Spleen (tissue), 11 donors: ENCODE measurements around the gene NEK10. TPM values are rescaled to one million over a fixed set of nuclear protein-coding genes. Genes with fewer than 3 reads are reported as not detected.

Source experiments
- DNase-seq: peaks from one replicate; pipeline ENCODE4 v3.0.0-alpha.2; 2020
- H3K27ac ChIP-seq, 8 donors: fragments of 200-600 bp; sonication (generic) in 7 of 8; 1 replicate in 4 of 8; 2 replicates in 4 of 8; pipeline versions ENCODE4 v1.5.0 to v1.8.0; 2016 to 2021; ENCODE audit warnings: inconsistent platforms in 4 of 8, mild to moderate bottlenecking in 4 of 8, moderate library complexity in 1 of 8
- H3K27me3 ChIP-seq, 7 donors: fragments of 200-600 bp; sonication (generic) in 6 of 7; replicated peaks in 1 of 7; 1 replicate in 4 of 7; 2 replicates in 3 of 7; pipeline versions ENCODE4 v1.5.0 to v1.8.0; 2016 to 2021; ENCODE audit warnings: inconsistent platforms in 3 of 7, mild to moderate bottlenecking in 1 of 7
- H3K36me3 ChIP-seq, 6 donors: fragments of 200-600 bp; sonication (generic) in 5 of 6; 1 replicate in 4 of 6; 2 replicates in 2 of 6; pipeline versions ENCODE4 v1.5.0 to v1.8.0; 2016 to 2021; ENCODE audit warnings: inconsistent platforms in 2 of 6
- H3K4me1 ChIP-seq, 6 donors: fragments of 200-600 bp; sonication (generic) in 5 of 6; 1 replicate in 3 of 6; 2 replicates in 3 of 6; pipeline versions ENCODE4 v1.5.0 to v1.8.0; 2016 to 2021; ENCODE audit warnings: inconsistent platforms in 3 of 6
- H3K4me3 ChIP-seq, 8 donors: fragments of 200-600 bp; sonication (generic) in 7 of 8; 1 replicate in 4 of 8; 2 replicates in 4 of 8; pipeline versions ENCODE4 v1.5.0 to v1.8.0; 2016 to 2021; ENCODE audit warnings: inconsistent platforms in 4 of 8, mild to moderate bottlenecking in 4 of 8, moderate library complexity in 2 of 8
- H3K9me3 ChIP-seq, 8 donors: fragments of 200-600 bp; sonication (generic) in 7 of 8; 1 replicate in 4 of 8; 2 replicates in 4 of 8; pipeline versions ENCODE4 v1.5.0 to v1.8.0; 2016 to 2021; ENCODE audit warnings: inconsistent platforms in 4 of 8
- CTCF ChIP-seq, 11 experiments: fragments of 200-600 bp in 7 of 11; fragments of 450-650 bp in 4 of 11; sonication (generic) in 4 of 11; IDR thresholded peaks in 8 of 11; conservative IDR thresholded peaks in 3 of 11; 1 replicate in 7 of 11; 2 replicates in 4 of 11; pipeline versions ENCODE4 v1.4.0 to v1.8.0; 2016 to 2021; ENCODE audit warnings: antibody characterized with exemption in 11 of 11, inconsistent platforms in 4 of 11, mild to moderate bottlenecking in 1 of 11
- POLR2A ChIP-seq, 3 donors: fragments of 450-650 bp; IDR thresholded peaks; one replicate each; pipeline ENCODE4 v1.5.1; 2017; ENCODE audit warnings: antibody characterized with exemption in 3 of 3, mild to moderate bottlenecking in 1 of 3
- POLR2AphosphoS5 ChIP-seq, 3 donors: sonication (generic); formaldehyde crosslinking; IDR thresholded peaks; one replicate each; pipeline ENCODE4 v1.5.1; 2017; ENCODE audit warnings: antibody characterized with exemption in 3 of 3
- WGBS, 5 donors: extraction: QIAGEN DNeasy Blood & Tissue Kit in 3 of 5; methylation state at CpG; one replicate each; pipeline versions ENCODE4 v1.1.5 to v1.1.7; 2013 to 2018; 5-methylcytosine and 5-hydroxymethylcytosine counted together
- intact Hi-C: fragments of 100-400 bp; cut with DNase I; formaldehyde crosslinking; loops from one replicate; pipeline ENCODE4 v1.15.0; 2023; ENCODE audit warnings: low total_unique reads
- polyA plus RNA-seq, 3 donors: library from polyadenylated mRNA; stranded (reverse); fragments of 200-250 nt; gene quantifications; one replicate each; pipeline ENCODE4 v1.2.1, GENCODE V29; 2013
- total RNA-seq, 7 donors: library from RNA; depleted of rRNA in 3 of 7; stranded (reverse); fragments of >200 nt in 3 of 7; fragmentation: NEBNext Ultra II Directional in 4 of 7; extraction: Animal tissue kit (Norgen Biotek cat#: 25700) in 4 of 7; gene quantifications; one replicate each; pipeline versions ENCODE4 v1.1.0 to v1.2.1, GENCODE V29; 2016 to 2021
- donor health status: healthy with polysubstance abuse.
- donor health status: DM: no; HTN: no; CAD: no; lungs with moderate emphysema.
- donor health status: DM: no; HTN: no; CAD: no.
- donor health status: Bipolar disorder and iron deficiency.
- donor health status: healthy.
- donor health status: DM: no; HTN: no; CAD: no.
- donor health status: DM: yes; HTN: yes; CAD: no.

NEK10 gene
- total and polyA plus RNA-seq, 10 donors = 0.29 to 4.1 (median 1.7) TPM

GRCh38 chr3:27281671-27282150 is 87.5 kb downstream of the NEK10 start:
- no peaks in the 10 kb centered on the region for H3K4me1 ChIP-seq
- WGBS, 5 donors = 85 to 99% (median 95%) methylated on average over 2 of the region's 2 CpGs
- TF ChIP-seq POLR2AphosphoS5 (IDR thresholded peaks at IDR 0.05) (no peak), POLR2A (IDR thresholded peaks at IDR 0.05) (no peak), CTCF (IDR thresholded peaks at IDR 0.05 in 8 of 11, conservative IDR thresholded peaks at IDR 0.05 in 3 of 11) (no peak)
- H3K9me3 ChIP-seq = no peaks in the 10 kb centered on the region
- no peaks in the 10 kb centered on the region for H3K36me3 ChIP-seq
- H3K27me3 ChIP-seq = no peaks in the 10 kb centered on the region
- no peak overlapping the region for H3K4me3 ChIP-seq
- H3K27ac ChIP-seq = no peak overlapping the region
- intact Hi-C loops = no loop called here
- DNase-seq = no peak

GRCh38 chr3:27279123-27279522 is 90.1 kb downstream of the NEK10 start:
- Histone ChIP-seq H3K36me3 (no peaks in the 10 kb centered on the region), H3K27ac (no peak overlapping the region), H3K4me1 (no peaks in the 10 kb centered on the region), H3K9me3 (no peaks in the 10 kb centered on the region), H3K4me3 (no peak overlapping the region), H3K27me3 (no peaks in the 10 kb centered on the region)
- no peak for TF ChIP-seq POLR2AphosphoS5 (IDR thresholded peaks at IDR 0.05)
- TF ChIP-seq CTCF (IDR thresholded peaks at IDR 0.05 in 8 of 11, conservative IDR thresholded peaks at IDR 0.05 in 3 of 11) = peak in 3 of 11 experiments; percentile 7 to 38 (median 16)
- DNase-seq = no peak
- intact Hi-C loops = no loop called here
- 67 to 85% (median 81%) methylated on average over 1 of the region's 1 CpG for WGBS, 5 donors

DNA sequence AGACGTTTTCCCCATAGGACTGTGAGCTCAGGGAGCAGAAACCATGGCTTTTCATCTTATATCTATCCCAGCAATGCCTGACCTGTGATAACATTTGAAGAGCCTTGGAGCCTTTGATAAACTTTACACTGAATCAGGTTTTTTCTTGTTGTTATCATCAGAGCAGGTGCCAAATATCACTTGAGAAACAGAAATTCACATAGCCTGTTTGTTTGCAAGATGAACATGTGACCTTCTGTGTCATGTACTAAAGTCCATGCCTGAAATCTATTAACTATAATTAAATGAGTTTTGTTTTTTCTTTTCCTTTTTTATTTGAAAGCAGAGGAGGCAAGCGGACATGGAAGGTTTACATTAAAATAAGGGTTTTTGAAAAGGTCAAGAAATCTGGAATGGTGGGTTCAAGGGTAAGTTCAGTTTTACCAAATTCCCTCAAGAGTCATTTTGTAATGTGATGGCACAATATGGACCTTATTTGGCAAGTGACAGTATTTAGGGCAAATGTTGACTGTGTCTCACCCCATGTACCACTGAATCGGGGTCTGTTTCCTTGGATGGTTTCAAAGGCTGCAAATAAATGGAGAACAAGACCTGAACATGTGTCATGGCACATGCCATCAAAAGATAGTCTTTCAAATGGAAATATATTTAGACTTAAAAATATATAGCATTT is 90.7 kb downstream of the NEK10 start:
- Histone ChIP-seq H3K27ac (no peak overlapping the region), H3K4me1 (no peaks in the 10 kb centered on the region), H3K27me3 (no peaks in the 10 kb centered on the region), H3K36me3 (no peaks in the 10 kb centered on the region), H3K4me3 (no peak overlapping the region), H3K9me3 (no peaks in the 10 kb centered on the region)
- TF ChIP-seq CTCF (IDR thresholded peaks at IDR 0.05 in 8 of 11, conservative IDR thresholded peaks at IDR 0.05 in 3 of 11) (no peak), POLR2AphosphoS5 (IDR thresholded peaks at IDR 0.05) (no peak), POLR2A (IDR thresholded peaks at IDR 0.05) (no peak)
- DNase-seq = no peak
- 65 to 92% (median 73%) methylated on average over 3 of the region's 3 CpGs for WGBS, 5 donors
- intact Hi-C loops = no loop called here

DNA sequence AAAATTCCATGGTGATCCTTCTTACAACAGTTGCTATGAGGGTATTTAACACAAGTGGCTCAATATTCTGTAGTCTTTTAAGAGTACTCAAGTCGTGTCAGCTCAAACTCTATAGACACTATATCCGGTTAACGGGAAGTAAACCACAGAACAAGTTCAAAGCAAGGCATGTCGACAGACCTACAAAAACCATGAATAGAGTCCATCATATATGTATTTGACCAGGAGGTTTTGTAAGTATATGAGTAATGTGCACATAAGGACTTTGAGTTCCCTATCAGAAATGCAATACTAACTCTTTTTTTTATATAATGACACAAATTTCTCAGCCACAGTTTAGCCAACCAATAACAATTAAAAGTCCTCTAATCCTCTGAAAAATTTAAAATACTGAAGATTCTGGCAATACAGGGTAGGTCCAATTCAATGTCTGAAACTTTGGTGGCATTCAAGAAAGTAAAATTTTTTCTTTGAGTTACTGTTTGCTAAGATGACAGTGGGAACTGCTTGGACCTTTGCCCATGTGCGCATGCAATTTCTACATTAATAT is 93.7 kb downstream of the NEK10 start:
- H3K27ac ChIP-seq = no peak overlapping the region
- 82 to 92% (median 86%) methylated on average over 5 of the region's 5 CpGs for WGBS, 5 donors
- no peak for DNase-seq
- H3K36me3 ChIP-seq = no peaks in the 10 kb centered on the region
- no peaks in the 10 kb centered on the region for H3K4me1 ChIP-seq
- TF ChIP-seq POLR2AphosphoS5 (IDR thresholded peaks at IDR 0.05) (no peak), CTCF (IDR thresholded peaks at IDR 0.05 in 8 of 11, conservative IDR thresholded peaks at IDR 0.05 in 3 of 11) (no peak), POLR2A (IDR thresholded peaks at IDR 0.05) (no peak)
- no peak overlapping the region for H3K4me3 ChIP-seq
- no peaks in the 10 kb centered on the region for H3K9me3 ChIP-seq
- H3K27me3 ChIP-seq = no peaks in the 10 kb centered on the region
- intact Hi-C loops = no loop called here
